Body of pancreas (tissue), 4 donors: ENCODE results near the gene QSOX1. TPM values are rescaled to one million over a fixed set of nuclear protein-coding genes. Genes with fewer than 3 reads are reported as not detected.

ENCODE experiments used
- ATAC-seq: fragments of 150-250 bp; one replicate; pipeline ENCODE4 v1.9.1; 2016
- DNase-seq, 4 donors: peaks; one replicate each; pipeline ENCODE4 v3.0.0-alpha.2; 2019
- H3K27ac ChIP-seq, 4 donors: fragments of 200-600 bp; sonication (generic); 1 replicate in 3 of 4; 2 replicates in 1 of 4; pipeline versions ENCODE4 v1.5.1 to v1.6.1; 2016 to 2019; ENCODE audit warnings: mild to moderate bottlenecking in 1 of 4, mixed read lengths in 1 of 4, moderate library complexity in 1 of 4
- H3K27me3 ChIP-seq, 2 donors: fragments of 200-600 bp; sonication (generic); one replicate each; pipeline ENCODE4 v1.6.0; 2016; ENCODE audit warnings: mild to moderate bottlenecking in 1 of 2
- H3K36me3 ChIP-seq, 2 donors: fragments of 200-600 bp; sonication (generic); replicated peaks in 1 of 2; 2 replicates each; pipeline ENCODE4 v1.5.1; 2016; ENCODE audit warnings: low read depth in 2 of 2; ENCODE audit not compliant: insufficient read depth in 1 of 2
- H3K4me1 ChIP-seq: fragments of 200-600 bp; sonication (generic); one replicate; pipeline ENCODE4 v1.6.0; 2016
- H3K4me3 ChIP-seq, 2 donors: fragments of 200-600 bp; sonication (generic); 1 replicate in 1 of 2; 2 replicates in 1 of 2; pipeline ENCODE4 v1.5.1; 2016 to 2019
- H3K9me3 ChIP-seq, 3 donors: fragments of 200-600 bp; sonication (generic); 1 replicate in 2 of 3; 2 replicates in 1 of 3; pipeline ENCODE4 v1.5.1; 2016
- POLR2A ChIP-seq, 3 donors: fragments of 450-650 bp; IDR thresholded peaks; one replicate each; pipeline ENCODE4 v1.6.1; 2016; ENCODE audit warnings: antibody characterized with exemption in 3 of 3, mild to moderate bottlenecking in 2 of 3
- WGBS, 2 donors: methylation state at CpG; one replicate each; pipeline ENCODE4 v1.1.5; 2017; 5-methylcytosine and 5-hydroxymethylcytosine counted together
- intact Hi-C: fragments of 100-400 bp; cut with DNase I; formaldehyde crosslinking; loops from one replicate; pipeline ENCODE4 v1.15.1; 2023
- total RNA-seq, 2 donors: library from RNA; depleted of rRNA; stranded (reverse); fragments of >200 nt; gene quantifications; one replicate each; pipeline ENCODE4 v1.1.0, GENCODE V29; 2016
- TF ChIP-seq, protein P1 (sequence below), 7 experiments: fragments of 450-650 bp in 4 of 7; fragments of 200-600 bp in 3 of 7; sonication (generic) in 3 of 7; IDR thresholded peaks; one replicate each; pipeline ENCODE4 v1.5.1; 2016 to 2019; ENCODE audit warnings: antibody characterized with exemption in 7 of 7

The QSOX1 gene
- total RNA-seq, 2 donors from 2014 or later: 61.5 to 192 TPM

DNA sequence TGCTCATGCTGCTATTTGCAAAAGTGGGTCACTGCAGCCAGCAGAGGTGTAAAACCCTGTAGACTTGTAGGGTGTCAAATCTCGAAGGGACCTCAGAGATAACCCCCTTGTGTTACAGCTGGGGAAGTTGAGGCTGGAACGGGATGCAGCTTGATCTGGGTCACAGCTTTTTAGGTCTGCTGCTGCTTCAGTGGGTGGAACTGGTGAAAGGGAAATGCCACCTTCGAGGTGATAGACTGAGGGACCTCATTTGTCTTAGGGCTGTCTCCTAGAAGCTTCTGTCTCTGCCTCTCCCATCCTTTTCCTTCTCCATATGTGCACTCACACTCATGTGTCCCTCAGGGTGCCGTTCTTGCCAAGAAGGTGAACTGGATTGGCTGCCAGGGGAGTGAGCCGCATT is 35.4 kb downstream of the QSOX1 start:
- TF ChIP-seq POLR2A (IDR thresholded peaks at IDR 0.05): no peak
- TF ChIP-seq, protein P1, sequence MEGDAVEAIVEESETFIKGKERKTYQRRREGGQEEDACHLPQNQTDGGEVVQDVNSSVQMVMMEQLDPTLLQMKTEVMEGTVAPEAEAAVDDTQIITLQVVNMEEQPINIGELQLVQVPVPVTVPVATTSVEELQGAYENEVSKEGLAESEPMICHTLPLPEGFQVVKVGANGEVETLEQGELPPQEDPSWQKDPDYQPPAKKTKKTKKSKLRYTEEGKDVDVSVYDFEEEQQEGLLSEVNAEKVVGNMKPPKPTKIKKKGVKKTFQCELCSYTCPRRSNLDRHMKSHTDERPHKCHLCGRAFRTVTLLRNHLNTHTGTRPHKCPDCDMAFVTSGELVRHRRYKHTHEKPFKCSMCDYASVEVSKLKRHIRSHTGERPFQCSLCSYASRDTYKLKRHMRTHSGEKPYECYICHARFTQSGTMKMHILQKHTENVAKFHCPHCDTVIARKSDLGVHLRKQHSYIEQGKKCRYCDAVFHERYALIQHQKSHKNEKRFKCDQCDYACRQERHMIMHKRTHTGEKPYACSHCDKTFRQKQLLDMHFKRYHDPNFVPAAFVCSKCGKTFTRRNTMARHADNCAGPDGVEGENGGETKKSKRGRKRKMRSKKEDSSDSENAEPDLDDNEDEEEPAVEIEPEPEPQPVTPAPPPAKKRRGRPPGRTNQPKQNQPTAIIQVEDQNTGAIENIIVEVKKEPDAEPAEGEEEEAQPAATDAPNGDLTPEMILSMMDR (IDR thresholded peaks at IDR 0.05): no peak
- ATAC-seq: no peak
- Histone ChIP-seq H3K9me3 (no peaks in the 10 kb centered on the region), H3K4me3 (no peak overlapping the region), H3K27ac (no peak overlapping the region), H3K27me3 (no peaks in the 10 kb centered on the region), H3K4me1 (no peaks in the 10 kb centered on the region), H3K36me3 (peaks cover 0 to 19% of the 10 kb centered on the region in 2 donors)
- DNase-seq: no peak
- 86 to 87% methylated on average over 5 of the region's 5 CpGs for WGBS, 2 donors
- intact Hi-C loops: no loop called here

DNA sequence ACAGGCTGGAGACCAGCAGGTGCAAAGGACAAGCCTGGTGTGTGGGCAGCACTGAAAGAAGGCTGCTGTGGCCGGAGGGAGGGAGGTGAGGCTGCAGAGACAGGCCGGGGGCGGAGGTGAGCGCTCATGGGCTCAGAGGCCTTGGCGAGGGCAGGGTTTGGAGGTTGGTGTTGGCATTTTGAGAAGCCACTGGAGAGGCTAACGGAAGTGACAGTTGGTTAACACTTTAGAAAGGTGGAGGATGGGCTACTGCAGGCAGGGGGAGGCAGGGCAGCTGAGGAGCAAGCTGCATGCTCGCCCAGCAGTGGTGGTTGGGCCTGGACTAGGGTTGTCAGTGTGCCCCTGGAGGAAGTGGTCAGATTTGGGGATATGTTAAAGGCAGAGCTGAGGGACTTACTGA is 37.5 kb downstream of the QSOX1 start:
- no peak overlapping the region for H3K4me3 ChIP-seq
- intact Hi-C loops: no loop called here
- DNase-seq (no peak), ATAC-seq (no peak)
- TF ChIP-seq, protein P1 (IDR thresholded peaks at IDR 0.05): no peak
- no peak for TF ChIP-seq POLR2A (IDR thresholded peaks at IDR 0.05)
- H3K27me3 ChIP-seq: no peaks in the 10 kb centered on the region
- H3K4me1 ChIP-seq: no peaks in the 10 kb centered on the region
- H3K27ac ChIP-seq: no peak overlapping the region
- peaks cover 0 to 15% of the 10 kb centered on the region in 2 donors for H3K36me3 ChIP-seq
- no peaks in the 10 kb centered on the region for H3K9me3 ChIP-seq
- WGBS, 2 donors: 86 to 95% methylated on average over 7 of the region's 7 CpGs

DNA sequence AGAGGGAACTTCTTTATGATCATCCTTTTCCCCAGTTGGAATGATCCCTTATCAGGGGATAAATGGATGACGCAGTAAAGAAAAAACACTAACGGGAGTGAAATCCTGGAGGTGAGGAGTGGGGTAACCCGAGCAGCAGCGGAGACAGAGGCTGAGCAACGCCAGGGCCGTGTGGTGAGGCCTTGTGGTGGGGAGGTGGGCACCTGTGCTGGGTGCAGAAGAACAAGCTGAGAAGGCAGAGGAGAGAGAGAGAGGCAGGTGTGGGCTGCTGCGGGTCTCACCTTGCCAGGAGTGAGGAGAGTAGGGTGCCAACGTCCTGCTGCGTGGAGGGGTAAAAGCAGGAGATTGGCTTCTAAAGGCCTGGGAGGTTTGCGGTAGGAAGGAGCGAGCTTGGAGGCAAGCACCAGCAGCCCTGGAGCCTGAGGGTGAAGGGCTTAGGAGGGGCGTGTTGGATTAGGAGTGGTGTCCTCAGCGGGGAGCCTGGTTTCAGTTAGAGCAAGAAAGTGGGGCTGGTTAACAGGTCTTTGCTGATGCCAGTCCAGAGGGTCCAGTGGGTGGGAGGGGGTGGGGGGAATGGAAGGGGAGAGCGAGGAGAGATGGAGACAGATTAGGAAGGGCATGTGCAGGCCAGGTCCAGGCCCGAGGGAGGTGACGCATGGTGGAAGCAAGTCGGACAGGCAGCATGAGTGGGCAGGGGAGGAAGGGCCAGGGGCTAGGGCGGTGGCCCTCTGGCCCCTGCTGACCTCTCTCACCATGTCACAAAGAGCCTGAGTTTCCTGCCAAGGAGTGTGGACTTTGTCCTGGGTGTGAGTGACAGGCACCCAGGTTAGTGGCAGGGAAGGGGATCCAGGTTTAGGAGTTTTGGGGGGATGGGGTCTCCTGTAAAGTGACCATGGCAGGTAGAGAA is 38.7 kb downstream of the QSOX1 start:
- WGBS, 2 donors: 88 to 89% methylated on average over 18 of the region's 18 CpGs
- Histone ChIP-seq H3K4me3 (no peak overlapping the region), H3K27me3 (no peaks in the 10 kb centered on the region), H3K27ac (no peak overlapping the region), H3K36me3 (peaks cover 0 to 15% of the 10 kb centered on the region in 2 donors), H3K4me1 (no peaks in the 10 kb centered on the region), H3K9me3 (no peaks in the 10 kb centered on the region)
- intact Hi-C loops: no loop called here
- ATAC-seq (no peak), DNase-seq (no peak)
- TF ChIP-seq POLR2A (IDR thresholded peaks at IDR 0.05): no peak
- TF ChIP-seq, protein P1 (IDR thresholded peaks at IDR 0.05): no peak

DNA sequence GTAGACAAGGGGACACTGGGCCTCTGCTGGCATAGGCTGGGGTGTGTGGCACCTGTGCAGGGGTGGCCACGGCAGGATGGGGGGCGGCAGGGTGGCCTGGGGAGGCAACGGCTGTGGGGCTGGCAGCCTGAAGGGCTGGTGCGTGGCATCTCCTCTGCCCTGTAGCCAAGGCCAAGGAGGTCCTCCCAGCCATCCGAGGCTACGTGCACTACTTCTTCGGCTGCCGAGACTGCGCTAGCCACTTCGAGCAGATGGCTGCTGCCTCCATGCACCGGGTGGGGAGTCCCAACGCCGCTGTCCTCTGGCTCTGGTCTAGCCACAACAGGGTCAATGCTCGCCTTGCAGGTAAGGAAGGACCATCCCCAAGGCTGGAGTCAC is 39.4 kb downstream of the QSOX1 start:
- Histone ChIP-seq H3K36me3 (peaks cover 0 to 14% of the 10 kb centered on the region in 2 donors), H3K4me3 (no peak overlapping the region), H3K9me3 (no peaks in the 10 kb centered on the region), H3K4me1 (no peaks in the 10 kb centered on the region), H3K27ac (no peak overlapping the region), H3K27me3 (no peaks in the 10 kb centered on the region)
- TF ChIP-seq POLR2A (IDR thresholded peaks at IDR 0.05): no peak
- TF ChIP-seq, protein P1 (IDR thresholded peaks at IDR 0.05): no peak
- DNase-seq (no peak), ATAC-seq (no peak)
- intact Hi-C loops: no loop called here
- 99 to 100% methylated on average over 3 to 10 of the region's 14 CpGs for WGBS, 2 donors
